GM12873 (cell line): Measurements from ENCODE around the gene PROSER3.

Experiments
- TF ChIP-seq, protein P1 (sequence below): IDR thresholded peaks from 2 replicates; pipeline ENCODE4 v1.5.1; 2012; ENCODE audit warnings: low read depth, mild to moderate bottlenecking, moderate library complexity, low read length, control low read depth; ENCODE audit not compliant: insufficient read depth; ENCODE audit errors: missing control alignments

Gene PROSER3

DNA sequence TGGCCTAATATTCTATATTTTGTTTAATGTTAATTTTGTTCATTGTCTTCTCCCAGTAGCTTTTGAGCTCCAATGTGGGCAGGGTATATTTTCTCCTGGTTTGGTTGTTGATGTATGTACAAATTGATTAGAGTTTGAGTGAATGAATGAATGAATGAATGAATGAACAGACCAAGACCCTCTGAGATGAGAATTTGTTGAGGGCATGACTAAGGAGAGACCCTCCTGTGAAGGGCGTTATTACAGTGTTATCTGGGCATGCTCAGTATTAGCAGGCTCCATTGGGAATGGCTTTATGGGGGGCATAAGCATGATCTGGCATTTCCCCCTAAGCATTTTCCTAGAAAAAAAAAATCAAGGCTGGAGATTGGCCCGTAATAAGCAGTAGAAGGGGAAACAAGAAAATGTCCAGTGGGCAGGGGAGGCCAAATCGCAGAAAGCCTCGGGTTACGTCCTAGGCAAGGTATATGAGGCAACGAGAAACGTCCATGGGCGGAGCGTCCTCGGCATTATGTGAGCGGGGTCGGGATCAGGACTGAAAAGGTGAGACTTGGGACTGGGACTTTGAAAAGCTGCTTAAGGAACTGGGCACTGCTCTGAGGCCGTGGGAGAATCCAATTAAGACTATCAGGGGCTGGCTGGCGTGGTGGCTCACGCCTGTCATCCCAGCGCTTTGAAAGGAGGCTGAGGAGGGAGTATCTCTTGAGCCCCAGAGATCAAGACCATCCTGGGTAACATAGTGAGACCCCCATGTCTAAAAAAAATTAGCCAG lies 16.5 kb downstream of the PROSER3 start:
- TF ChIP-seq, protein P1, sequence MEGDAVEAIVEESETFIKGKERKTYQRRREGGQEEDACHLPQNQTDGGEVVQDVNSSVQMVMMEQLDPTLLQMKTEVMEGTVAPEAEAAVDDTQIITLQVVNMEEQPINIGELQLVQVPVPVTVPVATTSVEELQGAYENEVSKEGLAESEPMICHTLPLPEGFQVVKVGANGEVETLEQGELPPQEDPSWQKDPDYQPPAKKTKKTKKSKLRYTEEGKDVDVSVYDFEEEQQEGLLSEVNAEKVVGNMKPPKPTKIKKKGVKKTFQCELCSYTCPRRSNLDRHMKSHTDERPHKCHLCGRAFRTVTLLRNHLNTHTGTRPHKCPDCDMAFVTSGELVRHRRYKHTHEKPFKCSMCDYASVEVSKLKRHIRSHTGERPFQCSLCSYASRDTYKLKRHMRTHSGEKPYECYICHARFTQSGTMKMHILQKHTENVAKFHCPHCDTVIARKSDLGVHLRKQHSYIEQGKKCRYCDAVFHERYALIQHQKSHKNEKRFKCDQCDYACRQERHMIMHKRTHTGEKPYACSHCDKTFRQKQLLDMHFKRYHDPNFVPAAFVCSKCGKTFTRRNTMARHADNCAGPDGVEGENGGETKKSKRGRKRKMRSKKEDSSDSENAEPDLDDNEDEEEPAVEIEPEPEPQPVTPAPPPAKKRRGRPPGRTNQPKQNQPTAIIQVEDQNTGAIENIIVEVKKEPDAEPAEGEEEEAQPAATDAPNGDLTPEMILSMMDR, result no peak

DNA sequence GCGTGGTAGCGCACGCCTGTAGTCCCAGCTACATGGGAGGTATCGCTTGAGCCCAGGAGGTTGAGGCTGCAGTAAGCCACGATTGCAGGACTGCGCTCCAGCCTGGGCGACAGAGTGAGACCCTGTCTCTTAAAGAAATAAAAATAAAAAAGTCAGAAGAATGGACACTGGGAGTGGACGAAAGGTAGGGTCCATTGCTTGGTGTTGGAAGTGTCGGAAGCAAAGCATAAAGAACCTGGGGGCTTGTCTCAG lies 17.0 kb downstream of the PROSER3 start:
- TF ChIP-seq, protein P1, result no peak

DNA sequence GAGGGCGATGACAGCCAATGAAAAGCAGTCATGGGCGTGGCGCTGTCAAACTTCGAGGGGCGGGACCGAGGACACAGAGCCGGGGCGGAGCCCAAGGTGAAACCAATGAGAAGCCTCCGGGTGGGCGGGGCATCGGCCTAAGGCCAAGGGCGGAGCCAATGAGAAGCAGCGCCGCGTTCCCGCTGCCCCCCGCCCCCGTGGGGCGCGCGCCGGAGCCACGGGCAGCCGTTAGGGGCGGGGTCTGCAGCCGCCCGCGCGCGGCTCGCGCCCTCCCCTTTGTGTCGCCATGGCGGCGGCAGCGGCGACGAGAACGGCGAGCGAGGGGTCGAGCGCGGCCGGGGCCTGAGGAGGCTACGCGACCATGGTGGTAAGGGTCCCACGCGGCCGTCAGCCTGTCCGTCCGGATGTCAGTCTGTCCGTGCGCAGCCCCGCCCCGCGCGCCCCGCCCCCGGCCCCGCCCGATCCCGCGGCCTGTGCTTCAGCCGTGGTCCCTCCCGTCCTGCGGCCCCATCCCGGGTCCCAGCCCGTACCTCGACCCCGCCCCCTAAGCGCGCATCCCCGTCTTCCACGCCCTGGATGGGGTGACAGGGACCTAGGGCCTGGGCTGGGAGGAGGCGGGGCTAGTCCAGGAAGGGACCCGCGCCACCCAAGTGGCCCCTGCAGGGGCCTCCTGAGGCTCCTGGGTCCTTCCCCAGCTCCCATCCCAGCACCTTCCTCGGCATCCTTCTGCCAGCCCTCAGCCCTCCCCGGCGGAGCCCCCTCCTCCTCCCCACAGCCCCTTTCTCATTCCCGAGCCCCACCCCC lies 17.5 kb downstream of the PROSER3 start, which contains the start of gene ARHGAP33:
ARHGAP33 (plus strand) TSS at position 267 of the 804 bp plus-strand sequence; CDS start at position 362, 95 bp downstream.
- TF ChIP-seq, protein P1, result no peak

DNA sequence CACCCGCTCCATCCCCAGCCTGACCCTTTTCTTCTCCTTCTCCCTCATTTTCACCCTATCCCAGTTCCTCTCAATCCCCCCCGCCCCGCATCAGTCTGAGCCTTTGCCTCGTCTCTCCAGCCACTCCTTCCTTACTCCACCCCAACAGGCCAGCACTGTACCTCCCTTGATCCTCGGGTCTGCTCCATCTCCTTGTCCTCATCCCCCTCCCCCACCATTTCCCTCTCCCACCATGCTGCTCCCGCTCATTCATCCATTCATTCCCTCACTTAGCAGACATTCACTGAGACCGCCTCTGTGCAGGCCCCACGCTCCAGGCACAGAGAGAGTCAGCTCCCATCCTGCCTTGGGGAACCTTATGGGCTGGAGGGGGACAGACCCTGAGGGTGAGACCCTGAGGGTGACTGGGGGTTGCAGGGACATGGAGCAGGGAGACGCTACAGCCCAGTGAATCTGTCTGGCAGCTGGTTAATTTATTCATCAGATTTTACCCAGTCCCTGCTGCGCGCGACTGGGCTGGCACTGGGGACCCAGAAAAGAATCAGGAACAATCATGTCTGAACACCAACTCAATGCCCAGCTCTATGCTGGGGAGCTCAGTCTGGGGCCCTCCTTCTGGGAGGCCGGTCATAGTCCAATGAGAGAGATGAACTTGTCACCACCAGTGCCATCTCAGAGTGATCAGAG lies 18.3 kb downstream of the PROSER3 start:
- TF ChIP-seq, protein P1, result no peak

DNA sequence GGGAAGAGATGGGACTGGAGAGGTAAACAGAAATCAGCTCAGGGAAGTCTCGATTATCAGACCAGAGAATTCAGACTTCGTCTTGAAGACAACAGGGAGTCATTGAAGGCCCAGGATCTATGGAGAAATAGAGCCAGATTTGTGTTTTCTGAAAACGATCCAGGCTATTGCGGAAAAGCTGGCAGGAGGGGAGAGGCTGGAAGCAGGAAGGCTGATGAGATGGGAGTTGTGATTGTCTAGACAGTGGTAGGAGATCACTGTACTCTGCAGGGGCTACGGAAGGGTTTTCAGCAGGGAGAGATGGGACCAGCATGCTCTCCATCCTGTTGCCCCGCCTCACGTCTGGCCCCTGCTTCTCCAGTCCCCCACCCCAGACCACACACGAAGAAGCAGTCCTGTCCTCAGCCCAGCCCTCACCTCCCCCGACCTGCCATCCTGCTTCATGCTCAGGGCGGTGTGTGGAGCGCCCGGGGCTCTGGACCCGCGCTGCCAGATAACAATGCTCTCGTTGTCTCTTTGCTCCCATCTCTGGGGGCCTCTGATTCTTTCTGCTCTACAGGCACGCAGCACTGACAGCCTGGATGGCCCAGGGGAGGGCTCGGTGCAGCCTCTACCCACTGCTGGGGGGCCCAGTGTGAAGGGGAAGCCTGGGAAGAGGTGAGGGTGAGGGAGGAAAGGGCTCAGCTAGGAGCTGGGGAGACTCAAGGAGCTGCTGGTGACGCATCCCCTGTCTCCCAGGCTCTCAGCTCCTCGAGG lies 19.3 kb downstream of the PROSER3 start:
- TF ChIP-seq, protein P1, result no peak

DNA sequence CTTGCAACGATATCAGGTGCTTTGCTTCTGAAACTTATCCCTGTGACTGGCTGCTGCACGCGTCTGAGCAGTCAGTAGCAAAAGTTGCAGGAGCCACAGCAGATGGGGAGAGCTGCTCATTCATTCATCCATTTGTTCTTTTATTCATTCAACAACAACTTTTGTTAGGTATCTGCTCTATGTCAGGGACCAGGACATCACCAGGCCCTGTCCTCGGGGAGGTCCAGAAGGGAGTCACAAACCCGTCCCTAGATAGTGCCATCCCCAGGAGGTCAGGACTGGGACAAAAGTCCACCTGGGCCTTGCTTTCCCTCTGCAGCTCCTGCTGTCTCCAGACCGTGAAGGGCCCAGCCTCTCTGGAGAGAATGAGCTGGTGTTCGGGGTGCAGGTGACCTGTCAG lies 20.0 kb downstream of the PROSER3 start:
- TF ChIP-seq, protein P1, result no peak
